Loucy (cell line): ENCODE measurements around the gene REM1.

Source experiments
- CTCF ChIP-seq: fragments of 200-600 bp; sonication (generic); conservative IDR thresholded peaks from 2 replicates; pipeline ENCODE4 v1.5.1; 2014; ENCODE audit warnings: mild to moderate bottlenecking, antibody characterized with exemption, low read length
- EZH2phosphoT487 ChIP-seq: fragments of 200-600 bp; IDR thresholded peaks from 2 replicates; pipeline ENCODE4 v1.6.1; 2018; ENCODE audit warnings: antibody characterized with exemption, mild to moderate bottlenecking, moderate library complexity, borderline replicate concordance

GRCh38 chr20:31476294-31476585 is 1.2 kb downstream of the REM1 start:
- no peak for TF ChIP-seq CTCF
- TF ChIP-seq EZH2phosphoT487, result no peak
